HepG2 (cell line): ENCODE data around the gene CCDC82. TPM values are rescaled to one million over a fixed set of nuclear protein-coding genes. Genes with fewer than 3 reads are reported as not detected.

ENCODE experiments used
- ATAC-seq: fragments of 200-7000 bp; cut with Tn5 transposase; 3 replicates; pipeline ENCODE4 v1.9.1; 2020; ENCODE audit warnings: mild to moderate bottlenecking, moderate library complexity
- BruUV-seq: library from RNA; stranded (reverse); fragments of 400-500 nt; replicated peaks from 2 replicates; lab custom pipeline; 2021; lab: Mats Ljungman, UMichigan
- CTCF ChIA-PET: fragments of 300-600 bp; formaldehyde crosslinking; extraction: SDS; loops from one replicate; lab custom pipeline; 2021; ENCODE audit warnings: low total read pairs, inconsistent platforms, low intra/inter-chr PET ratio; lab: Yijun Ruan, JAX
- POLR2A ChIA-PET: fragments of 350-600 bp; sonication (Branson Sonifier 250); formaldehyde crosslinking; loops from one replicate; lab custom pipeline; 2020; ENCODE audit warnings: antibody characterized with exemption, inconsistent platforms; lab: Yijun Ruan, JAX
- DNase-seq: peaks from one replicate; pipeline ENCODE4 v3.0.0-alpha.2; 2015; ENCODE audit warnings: low spot score
- FAIRE-seq: peaks from 3 replicates; lab custom pipeline; 2011; peaks lifted over from hg19 to GRCh38; lab: Jason Lieb, UNC
- H2AFZ ChIP-seq: one replicate; pipeline ENCODE4 v1.6.1; 2011; ENCODE audit warnings: low read length, inconsistent platforms
- H3K27ac ChIP-seq: fragments of 300-600 bp; 3 replicates; pipeline ENCODE4 v1.8.0; 2011; ENCODE audit warnings: mixed run types, mild to moderate bottlenecking, mixed read lengths, low read length, inconsistent platforms; ENCODE audit not compliant: insufficient read depth; ENCODE audit errors: extremely low read length
- H3K27me3 ChIP-seq, 2 experiments: fragments of 200-600 bp in 1 of 2; 2 replicates in 1 of 2; 3 replicates in 1 of 2; pipeline versions ENCODE4 v1.6.0 to v1.8.0; 2011; ENCODE audit warnings: low read length in 2 of 2, mild to moderate bottlenecking in 2 of 2, moderate library complexity in 2 of 2, inconsistent platforms in 1 of 2; ENCODE audit not compliant: insufficient read depth in 2 of 2, control insufficient read depth in 1 of 2
- H3K36me3 ChIP-seq, 2 experiments: fragments of 200-600 bp in 1 of 2; replicated peaks in 1 of 2; 2 replicates in 1 of 2; 3 replicates in 1 of 2; pipeline versions ENCODE4 v1.5.1 to v1.8.0; 2011; ENCODE audit warnings: low read length in 2 of 2, inconsistent platforms in 1 of 2; ENCODE audit not compliant: insufficient read depth in 2 of 2, control insufficient read depth in 1 of 2
- H3K4me1 ChIP-seq: 2 replicates; pipeline ENCODE4 v1.5.1; 2012; ENCODE audit warnings: low read length, inconsistent platforms; ENCODE audit not compliant: insufficient read depth
- H3K4me2 ChIP-seq: 2 replicates; pipeline ENCODE4 v1.6.0; 2011; ENCODE audit warnings: low read depth, low read length, inconsistent platforms
- H3K4me3 ChIP-seq, 3 experiments: fragments of 200-600 bp in 1 of 3; sonication (generic), shearing (Covaris generic) in 1 of 3; replicated peaks in 1 of 3; 2 replicates each; pipeline ENCODE4 v1.5.1; 2011 to 2016; ENCODE audit warnings: low read length in 3 of 3, inconsistent platforms in 2 of 3, low read depth in 2 of 3, mild to moderate bottlenecking in 2 of 3, control low read depth in 1 of 3, mixed read lengths in 1 of 3; ENCODE audit not compliant: insufficient read depth in 1 of 3
- H3K79me2 ChIP-seq: one replicate; pipeline ENCODE4 v1.6.1; 2011; ENCODE audit warnings: low read length, inconsistent platforms; ENCODE audit not compliant: insufficient read depth
- H3K9ac ChIP-seq: 2 replicates; pipeline ENCODE4 v1.6.0; 2011; ENCODE audit warnings: mild to moderate bottlenecking, low read depth, low read length, inconsistent platforms; ENCODE audit not compliant: insufficient read depth
- H3K9me3 ChIP-seq: 2 replicates; pipeline ENCODE4 v1.5.1; 2012; ENCODE audit warnings: mild to moderate bottlenecking, low read length
- H4K20me1 ChIP-seq: 2 replicates; pipeline ENCODE4 v1.6.0; 2011; ENCODE audit warnings: inconsistent platforms, mild to moderate bottlenecking, low read length, moderate library complexity; ENCODE audit not compliant: insufficient read depth
- HES4 ChIP-seq: sonication (generic); formaldehyde crosslinking; IDR thresholded peaks from 2 replicates; pipeline ENCODE4 v1.9.0; 2021; ENCODE audit warnings: mild to moderate bottlenecking, missing genetic modification reagents, borderline replicate concordance
- KLF11 ChIP-seq: IDR thresholded peaks from 2 replicates; pipeline ENCODE4 v1.6.1; 2016; ENCODE audit warnings: missing compliant biosample characterization
- ZBTB40 ChIP-seq, 2 experiments: fragments of 450-650 bp in 1 of 2; sonication (generic) in 1 of 2; formaldehyde crosslinking in 1 of 2; IDR thresholded peaks; 2 replicates each; pipeline versions ENCODE4 v1.6.1 to v1.8.0; 2016 to 2022; ENCODE audit warnings: antibody characterized with exemption in 1 of 2, mild to moderate bottlenecking in 1 of 2, missing genetic modification reagents in 1 of 2
- WGBS: methylation state at CpG from one replicate; pipeline ENCODE4 v1.1.6; 2017; ENCODE audit warnings: low lambda C conversion rate; 5-methylcytosine and 5-hydroxymethylcytosine counted together
- in situ Hi-C: cut with HindIII; loops from 2 replicates; pipeline ENCODE4 v1.10.0; 2017; ENCODE audit warnings: low pct_unique_long_range_greater_than_20kb; ENCODE audit not compliant: extremely low pct_ligation_motif_present
- intact Hi-C: fragments of 100-400 bp; cut with micrococcal nuclease; formaldehyde crosslinking; loops from one replicate; pipeline ENCODE4 v1.10.0; 2022; ENCODE audit not compliant: unreplicated experiment
- polyA plus RNA-seq, 8 experiments: library from polyadenylated mRNA; depleted of rRNA in 3 of 8; stranded (reverse) in 7 of 8; unstranded in 1 of 8; fragments of >200 nt; fragmentation: Illumina TruSeq in 4 of 8; extraction: Trizol in 4 of 8; gene quantifications; 2 replicates each; pipeline versions ENCODE4 v1.2.1 to v1.2.3, GENCODE V29; 2011 to 2016; ENCODE audit warnings: low read depth in 4 of 8, missing spikeins in 1 of 8, mixed read lengths in 1 of 8; ENCODE audit not compliant: insufficient read depth in 1 of 8
- total RNA-seq, 5 experiments: library from RNA; depleted of rRNA; stranded (reverse); fragments of >200 nt; fragmentation: Illumina TruSeq; extraction: Trizol; gene quantifications; 2 replicates each; pipeline ENCODE4 v1.2.3, GENCODE V29; 2016; ENCODE audit warnings: low read depth in 1 of 5

CCDC82 gene
- total and polyA plus RNA-seq, 2 of the 13 experiments (the other 11 are each of a cell fraction or from before 2014, with no cell fraction given) = 19.7 to 25.7 TPM

- FAIRE-seq (no peak), ATAC-seq (no peak), DNase-seq (no peak)
- no peak overlapping the region for H3K4me2 ChIP-seq
- H3K79me2 ChIP-seq = no peaks in the 10 kb centered on the region
- peaks cover 4 to 39% of the 10 kb centered on the region in 2 experiments; a peak in 4 of 5 replicates for H3K36me3 ChIP-seq
- H3K27ac ChIP-seq = no peak overlapping the region
- ChIA-PET POLR2A (interaction anchor here (0.9 kb wide), 1 partner anchor 29 kb away, joined by 4 read pairs; no protein-coding TSS in a partner anchor), CTCF (no interaction called here)
- 99% methylated on average over 2 of the region's 2 CpGs for WGBS
- H3K27me3 ChIP-seq = no peaks in the 10 kb centered on the region; a peak in 1 of 5 replicates
- intact Hi-C loops = no loop called here
- H3K9ac ChIP-seq = no peak overlapping the region
- no peak overlapping the region for H2AFZ ChIP-seq
- no peaks in the 10 kb centered on the region for H3K4me1 ChIP-seq
- no peak for TF ChIP-seq KLF11 (CRISPR knock-in tag)
- in situ Hi-C loops = no loop called here
- no peak overlapping the region for H3K4me3 ChIP-seq
- H3K9me3 ChIP-seq = no peaks in the 10 kb centered on the region
- no TSS peak for BruUV-seq
- H4K20me1 ChIP-seq = no peaks in the 10 kb centered on the region
These were observed 27.9 kb downstream of the CCDC82 start for GRCh38 chr11:96361778-96362177.

GRCh38 chr11:96358321-96358720 lies 31.4 kb downstream of the CCDC82 start:
- TF ChIP-seq HES4 (CRISPR knock-in tag) (no peak), ZBTB40 (IDR thresholded peaks at IDR 0.05) (no peak), ZBTB40 (CRISPR knock-in tag; IDR thresholded peaks at IDR 0.05) (no peak)
- Histone ChIP-seq H3K4me1 (no peaks in the 10 kb centered on the region), H3K4me2 (no peak overlapping the region), H3K4me3 (no peak overlapping the region), H3K9me3 (no peaks in the 10 kb centered on the region), H3K27me3 (no peaks in the 10 kb centered on the region), H3K79me2 (no peaks in the 10 kb centered on the region), H2AFZ (no peak overlapping the region), H4K20me1 (no peaks in the 10 kb centered on the region), H3K36me3 (peaks cover 4 to 35% of the 10 kb centered on the region in 2 experiments), H3K27ac (no peak overlapping the region), H3K9ac (no peak overlapping the region)
- in situ Hi-C loops = no loop called here
- ChIA-PET CTCF (no interaction called here), POLR2A (interaction anchor here (1.0 kb wide), 1 partner anchor 31 kb away, joined by 3 read pairs; the partner anchor contains the start of genes CCDC82 and JRKL)
- DNase-seq (no peak), ATAC-seq (no peak), FAIRE-seq (no peak)
- 89% methylated on average over 3 of the region's 3 CpGs for WGBS
- BruUV-seq = no TSS peak
- intact Hi-C loops = no loop called here
